GM18499 (cell line): ENCODE measurements around the gene ODAD3.
"Not testable (repeated sequence)": the region's sequence is repeated elsewhere in the genome, so short reads cannot be mapped to it uniquely, and the experiment has no call there.

Experiments used
- ATAC-seq: cut with Tn5 transposase; IDR thresholded peaks from one replicate; pipeline ENCODE4 v1.9.1; 2021; ENCODE audit warnings: moderate number of reproducible peaks; ENCODE audit not compliant: insufficient read depth, unreplicated experiment

Gene ODAD3

DNA sequence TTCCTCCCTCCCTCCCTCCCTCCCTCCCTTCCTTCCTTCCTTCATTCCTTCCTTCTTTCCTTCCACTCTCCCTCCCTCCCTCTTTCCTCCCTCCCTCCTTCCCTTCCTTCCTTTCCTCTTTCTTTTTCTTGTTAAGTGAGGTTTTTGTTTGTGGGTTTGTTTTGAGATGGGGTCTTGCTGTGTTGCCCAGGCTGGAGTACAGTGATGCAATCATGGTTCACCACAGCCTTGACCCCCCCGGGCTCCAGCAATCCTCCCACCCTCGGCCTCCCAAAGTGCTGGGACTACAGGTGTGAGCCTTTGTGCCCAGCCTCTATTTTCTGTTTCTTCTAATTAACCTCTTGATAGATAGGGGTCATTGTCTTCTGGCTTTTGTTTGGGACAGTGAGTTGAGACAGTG lies 26.5 kb upstream of the ODAD3 start:
- no peak for ATAC-seq

DNA sequence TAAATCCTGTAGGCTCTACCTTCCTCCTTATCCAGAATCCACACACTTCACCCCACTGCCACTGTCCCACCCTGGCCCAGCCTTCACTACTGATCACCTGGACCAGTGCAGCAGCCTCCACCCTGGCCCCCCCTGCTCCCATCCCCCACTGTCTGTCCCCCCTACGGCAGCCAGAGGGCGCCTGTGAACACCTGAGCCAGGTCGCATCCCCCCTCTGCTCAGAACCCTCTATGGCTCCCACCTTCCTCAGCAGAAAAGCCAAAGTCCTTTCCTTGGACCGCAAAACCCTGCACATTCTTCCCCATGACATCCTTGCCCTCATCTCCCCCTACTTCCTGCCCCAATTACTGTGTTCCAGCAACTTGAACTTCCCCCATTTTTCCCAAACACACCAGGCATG lies 25.3 kb upstream of the ODAD3 start:
- ATAC-seq: no peak

GRCh38 chr19:11458912-11459311 lies 24.0 kb upstream of the ODAD3 start:
- not testable (repeated sequence) for ATAC-seq

DNA sequence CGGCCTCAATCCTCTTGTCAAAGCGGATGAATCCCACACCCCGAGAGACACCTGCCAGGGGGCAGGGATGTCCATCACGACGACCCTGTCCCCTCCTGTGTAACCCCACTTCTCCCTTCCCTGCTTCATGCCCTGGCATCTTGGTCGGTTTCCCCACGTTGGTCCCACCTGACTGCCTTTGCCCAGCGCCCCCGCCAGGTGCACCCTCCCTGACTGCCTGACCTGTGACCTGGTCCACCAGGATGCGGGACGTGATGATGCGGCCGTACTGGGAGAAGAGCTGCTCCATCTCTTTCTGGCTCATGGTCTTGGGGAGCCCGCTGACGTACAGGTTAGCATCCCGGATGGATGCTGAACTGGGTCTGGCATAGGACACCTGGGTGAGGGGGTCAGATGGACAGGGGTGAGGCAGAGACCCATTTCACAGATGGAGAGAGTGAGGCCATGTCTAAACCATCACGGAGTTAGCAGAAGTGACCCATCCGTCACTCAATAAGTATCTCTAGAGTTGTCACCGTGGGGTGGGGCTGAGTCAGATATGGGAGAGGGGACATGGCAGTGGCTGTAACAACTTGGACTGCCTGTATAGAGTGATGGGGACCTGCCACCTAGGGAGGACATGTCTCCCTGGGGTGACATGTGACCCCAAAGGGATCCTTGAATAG lies 23.4 kb upstream of the ODAD3 start:
- no peak for ATAC-seq

DNA sequence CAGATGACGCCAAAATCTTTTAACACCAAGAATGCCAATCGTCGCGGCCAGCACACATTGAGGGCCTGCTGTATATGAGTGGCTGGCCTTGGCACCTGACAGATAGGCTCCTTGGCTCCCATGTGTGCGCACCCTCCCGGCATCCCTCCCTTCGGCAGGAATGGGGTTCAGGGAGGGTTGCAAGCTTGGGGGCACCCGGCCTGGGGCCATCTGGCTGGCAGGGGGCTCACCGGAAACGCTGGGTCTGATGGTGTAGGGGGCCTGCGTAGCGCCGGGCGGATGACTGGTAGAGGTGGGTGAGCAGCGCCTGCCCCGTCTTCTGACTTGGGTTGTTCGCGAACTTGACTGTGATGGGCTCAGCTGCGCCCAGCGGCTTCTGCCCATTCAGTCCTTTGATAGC lies 22.9 kb upstream of the ODAD3 start:
- no peak for ATAC-seq

GRCh38 chr19:11457115-11457514 lies 22.2 kb upstream of the ODAD3 start:
- no peak for ATAC-seq

- ATAC-seq: no peak
These were observed 21.7 kb upstream of the ODAD3 start for GRCh38 chr19:11456659-11457058.

DNA sequence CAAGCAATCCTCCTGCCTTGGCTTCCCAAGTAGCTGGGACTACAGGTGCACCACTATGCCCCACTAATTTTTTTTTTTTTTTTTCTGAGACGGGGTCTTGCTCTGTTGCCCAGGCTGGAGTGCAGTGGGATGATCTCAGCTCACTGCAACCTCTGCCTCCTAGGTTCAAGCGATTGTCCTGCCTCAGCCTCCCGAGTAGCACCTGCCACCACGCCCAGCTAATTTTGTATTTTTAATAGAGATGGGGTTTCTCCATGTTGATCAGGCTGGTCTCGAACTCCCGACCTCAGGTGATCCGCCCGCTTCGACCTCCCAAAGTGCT lies 20.3 kb upstream of the ODAD3 start:
- ATAC-seq: not testable (repeated sequence)

DNA sequence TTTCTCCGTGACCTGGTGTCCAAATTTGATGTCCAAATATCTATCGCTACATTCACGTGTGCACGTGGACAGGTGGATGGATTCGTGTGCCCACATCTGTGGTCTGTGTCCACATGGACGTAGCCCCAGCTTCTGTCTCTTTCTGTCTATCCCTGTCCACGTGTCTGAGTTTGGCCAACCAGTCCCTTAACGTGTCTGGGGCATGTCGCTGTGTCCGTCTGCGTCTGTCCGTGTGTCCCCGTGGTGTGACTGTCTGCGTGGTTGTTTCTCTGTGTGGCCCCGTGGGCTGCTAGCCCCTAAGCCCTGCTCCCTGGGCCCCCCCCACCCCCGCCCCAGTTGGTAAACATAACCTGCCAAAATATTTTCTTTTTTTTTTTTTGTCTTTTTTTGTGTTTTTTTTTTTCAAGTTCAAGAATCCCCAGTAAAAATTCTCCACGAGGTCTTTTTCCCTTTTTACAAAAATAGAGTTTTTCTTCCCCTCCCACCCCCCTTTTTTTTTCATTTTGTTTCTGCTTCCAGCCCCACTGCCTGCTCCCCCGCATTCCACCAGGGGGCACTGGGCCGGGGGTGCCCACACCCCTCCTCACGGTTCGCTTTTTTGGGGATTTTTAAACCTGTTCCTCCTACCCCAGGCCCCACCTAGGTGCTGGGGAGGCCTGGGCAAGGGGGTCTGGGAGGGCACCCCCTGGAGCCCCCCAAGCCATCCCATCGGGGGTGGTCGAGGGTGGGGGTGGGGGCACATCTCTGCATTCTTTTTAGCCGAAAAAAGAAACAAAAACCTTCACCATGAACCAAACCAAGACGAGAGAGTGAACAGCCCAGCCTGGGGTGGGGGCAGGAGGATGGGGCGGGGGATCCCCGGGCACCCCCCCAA lies 18.8 kb upstream of the ODAD3 start:
- ATAC-seq: no peak

DNA sequence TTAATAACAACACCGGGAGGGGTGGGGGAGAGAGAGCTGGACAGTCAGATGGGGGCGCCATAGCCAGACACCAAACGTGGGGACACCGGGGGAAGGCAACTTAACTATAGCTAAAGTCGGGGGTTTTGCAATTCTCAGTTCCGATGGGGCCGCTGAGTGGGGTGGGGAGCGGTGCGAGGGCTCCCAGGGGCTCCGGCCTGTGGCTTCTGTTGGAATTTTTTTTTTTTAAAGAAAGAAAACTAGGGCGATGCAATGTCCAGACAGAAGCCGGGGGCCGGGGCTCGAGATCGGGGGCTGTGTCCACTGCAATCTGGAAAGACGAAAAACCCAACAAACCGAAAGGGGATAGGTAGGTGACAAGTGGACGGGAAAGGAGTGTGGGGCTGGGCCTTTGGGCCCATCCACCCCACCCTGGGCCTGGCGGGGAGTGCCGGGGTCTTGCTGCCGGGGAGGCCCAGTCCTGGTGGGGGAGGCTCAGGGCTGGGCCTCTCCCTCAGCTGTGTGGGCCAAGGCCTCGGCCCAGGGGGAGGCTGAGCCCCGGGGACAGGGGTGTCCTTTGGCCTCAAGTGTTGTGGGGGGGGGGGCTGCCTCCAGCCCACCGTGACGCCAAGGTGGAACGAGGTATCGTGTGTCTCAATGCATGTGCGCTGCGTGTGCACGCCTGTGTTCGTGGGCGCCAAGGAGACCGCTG lies 17.8 kb upstream of the ODAD3 start:
- no peak for ATAC-seq

DNA sequence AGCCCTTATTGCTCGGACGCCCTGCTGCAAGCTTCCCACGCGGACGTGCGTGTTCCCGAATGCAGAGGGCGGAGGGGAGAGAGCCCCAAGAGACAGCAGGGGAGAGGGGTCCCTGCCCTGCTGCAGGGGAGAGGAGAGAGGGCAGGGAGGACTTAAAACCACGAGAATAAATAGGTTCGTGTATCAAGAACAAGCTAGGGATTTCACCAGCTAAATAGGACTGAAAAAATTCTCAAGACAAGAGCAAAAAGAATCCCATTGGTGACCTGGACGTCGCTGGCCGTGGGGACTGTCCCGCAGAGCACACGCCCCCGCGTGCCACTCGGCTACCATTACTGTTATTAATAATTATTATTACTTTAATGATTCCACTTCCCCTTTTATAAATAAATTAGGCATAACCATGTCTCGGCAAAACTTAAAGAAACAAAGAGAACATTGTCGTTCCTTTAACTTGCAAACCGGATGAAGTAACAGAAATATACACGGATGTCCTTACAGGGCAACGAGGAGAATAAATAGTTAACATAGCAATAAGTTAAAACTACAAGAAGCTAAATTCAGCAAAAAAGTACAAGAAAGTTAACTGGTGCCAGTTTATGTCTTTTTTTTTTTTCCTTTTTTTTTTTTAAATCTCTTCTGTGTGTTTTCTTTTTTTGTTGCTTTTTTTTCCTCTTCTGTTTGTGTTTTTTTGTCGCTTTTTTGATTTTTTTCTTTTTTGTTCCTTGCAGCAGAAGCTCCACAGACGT lies 17.1 kb upstream of the ODAD3 start:
- no peak for ATAC-seq

GRCh38 chr19:11451327-11451870 lies 16.5 kb upstream of the ODAD3 start:
- no peak for ATAC-seq

DNA sequence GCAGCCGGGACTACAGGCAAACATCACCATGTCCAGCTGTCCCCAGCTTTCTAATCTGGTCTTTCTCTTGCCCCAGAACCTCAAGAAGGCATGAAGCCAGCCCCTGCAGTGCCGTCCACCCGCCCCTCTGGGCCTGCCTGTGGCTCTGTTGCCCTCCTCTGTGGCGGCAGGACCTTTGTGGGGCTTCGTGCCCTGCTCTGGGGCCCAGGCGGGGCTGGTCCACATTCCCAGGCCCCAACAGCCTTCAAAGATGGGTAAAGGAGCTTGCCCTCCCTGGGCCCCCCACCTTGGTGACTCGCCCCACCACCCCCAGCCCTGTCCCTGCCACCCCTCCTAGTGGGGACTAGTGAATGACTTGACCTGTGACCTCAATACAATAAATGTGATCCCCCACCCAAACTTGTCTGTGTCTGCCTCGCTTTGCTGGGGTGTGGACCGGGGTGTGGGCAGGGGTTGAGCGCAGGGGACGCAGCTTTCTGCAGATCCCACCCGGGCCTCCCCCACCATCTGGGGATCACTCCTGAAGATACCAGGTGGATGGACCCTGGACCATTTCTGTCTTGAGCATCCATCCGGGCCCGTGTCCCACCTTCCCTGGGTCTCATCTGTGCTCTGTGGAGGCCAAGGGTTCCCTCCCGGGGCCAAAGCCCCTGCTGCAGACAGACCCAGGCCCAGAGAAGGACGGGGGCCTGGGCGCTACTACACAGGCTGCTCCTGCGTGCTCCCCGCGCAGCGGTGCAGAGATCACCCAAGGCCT lies 15.8 kb upstream of the ODAD3 start:
- no peak for ATAC-seq

- no peak for ATAC-seq
These were observed 14.1 kb upstream of the ODAD3 start for GRCh38 chr19:11448923-11449554.

DNA sequence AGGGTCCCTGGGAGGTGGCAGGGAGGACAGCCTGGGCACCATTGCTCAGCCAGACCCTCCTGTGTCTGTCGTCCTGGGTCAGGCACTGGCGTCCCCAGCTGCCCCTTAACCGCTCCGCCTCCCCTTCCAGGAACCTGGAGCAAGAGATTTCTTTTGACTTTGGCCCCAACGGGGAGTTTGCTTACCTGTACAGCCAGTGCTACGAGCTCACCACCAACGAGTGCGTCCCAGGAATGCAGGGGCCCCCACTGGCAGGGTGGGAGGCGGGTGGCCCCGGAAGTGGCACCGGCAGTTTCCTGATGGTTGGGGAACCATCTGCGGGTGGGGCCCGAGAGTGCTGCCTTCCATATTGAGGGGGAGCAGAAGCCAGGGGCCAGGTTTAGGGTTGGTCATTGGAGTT lies 13.5 kb upstream of the ODAD3 start:
- ATAC-seq: no peak

DNA sequence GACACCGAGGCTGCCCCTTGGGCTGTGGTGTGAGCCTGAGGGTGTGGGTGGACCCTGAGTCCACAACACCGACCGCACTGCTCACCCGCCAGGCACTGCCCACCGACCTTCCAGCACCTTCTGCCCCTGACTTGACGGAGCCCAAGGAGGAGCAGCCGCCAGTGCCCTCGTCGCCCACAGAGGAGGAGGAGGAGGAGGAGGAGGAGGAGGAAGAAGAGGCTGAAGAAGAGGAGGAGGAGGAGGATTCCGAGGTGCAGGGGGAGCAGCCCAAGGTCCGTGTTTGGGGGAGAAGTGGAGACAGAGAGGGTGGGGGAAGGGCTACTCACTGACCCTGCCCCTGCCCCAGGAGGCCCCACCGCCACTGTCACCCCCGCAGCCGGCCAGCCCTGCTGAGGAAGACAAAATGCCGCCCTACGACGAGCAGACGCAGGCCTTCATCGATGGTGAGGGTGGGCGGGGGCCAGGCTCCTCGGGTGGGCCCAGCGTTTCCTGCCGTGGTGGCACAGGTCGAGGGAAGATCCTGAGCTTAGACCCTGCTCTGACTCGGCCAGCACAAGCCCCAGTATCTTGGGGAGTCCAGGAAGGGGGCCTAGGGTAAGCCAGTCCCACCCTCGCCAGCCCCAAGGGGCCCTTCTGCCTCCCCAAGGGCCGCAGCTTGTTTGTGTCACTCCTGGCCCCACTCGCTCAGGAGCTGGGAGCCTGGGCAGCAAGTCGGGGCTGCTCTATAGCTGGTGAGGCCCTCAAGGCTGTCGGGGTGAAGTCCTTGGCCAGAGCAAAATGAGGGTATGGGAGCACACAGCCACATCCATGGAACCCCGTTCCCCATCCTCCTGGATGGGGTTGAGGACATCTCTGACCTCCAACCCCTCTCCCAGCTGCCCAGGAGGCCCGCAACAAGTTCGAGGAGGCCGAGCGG lies 12.7 kb upstream of the ODAD3 start:
- ATAC-seq: no peak

- no peak for ATAC-seq
These were observed 11.9 kb upstream of the ODAD3 start for GRCh38 chr19:11446652-11447301.

GRCh38 chr19:11446271-11446651 lies 11.3 kb upstream of the ODAD3 start:
- no peak for ATAC-seq
